ENCODE data around the gene DLL3.

DNA sequence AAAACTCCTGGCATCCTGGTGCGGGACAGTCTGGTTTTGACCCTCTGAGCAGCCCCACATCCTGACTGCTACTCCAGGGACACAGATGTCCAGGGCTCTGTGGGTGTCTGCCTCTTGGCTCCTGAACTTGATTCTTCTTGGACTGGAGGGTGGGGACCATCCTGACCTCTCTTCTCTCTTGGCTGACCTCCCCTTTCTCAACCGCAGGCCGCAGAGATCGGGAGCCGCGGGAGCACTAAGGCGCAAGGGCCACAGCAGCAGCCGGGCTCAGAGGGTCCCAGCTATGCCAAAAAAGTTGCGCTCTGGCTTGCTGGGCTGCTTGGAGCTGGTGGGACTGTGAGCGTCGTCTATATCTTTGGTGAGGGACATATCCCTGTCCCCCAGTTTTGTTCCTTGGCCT lies 17.1 kb upstream of the DLL3 start:
- TF ChIP-seq CTCF (conservative IDR thresholded peaks at IDR 0.05; ENCODE audit: low read length) (no peak), EZH2phosphoT487 (IDR thresholded peaks at IDR 0.05; ENCODE audit: borderline replicate concordance, low read depth, low read length) (no peak)
